ENCODE measurements around the gene TSPAN10.

DNA sequence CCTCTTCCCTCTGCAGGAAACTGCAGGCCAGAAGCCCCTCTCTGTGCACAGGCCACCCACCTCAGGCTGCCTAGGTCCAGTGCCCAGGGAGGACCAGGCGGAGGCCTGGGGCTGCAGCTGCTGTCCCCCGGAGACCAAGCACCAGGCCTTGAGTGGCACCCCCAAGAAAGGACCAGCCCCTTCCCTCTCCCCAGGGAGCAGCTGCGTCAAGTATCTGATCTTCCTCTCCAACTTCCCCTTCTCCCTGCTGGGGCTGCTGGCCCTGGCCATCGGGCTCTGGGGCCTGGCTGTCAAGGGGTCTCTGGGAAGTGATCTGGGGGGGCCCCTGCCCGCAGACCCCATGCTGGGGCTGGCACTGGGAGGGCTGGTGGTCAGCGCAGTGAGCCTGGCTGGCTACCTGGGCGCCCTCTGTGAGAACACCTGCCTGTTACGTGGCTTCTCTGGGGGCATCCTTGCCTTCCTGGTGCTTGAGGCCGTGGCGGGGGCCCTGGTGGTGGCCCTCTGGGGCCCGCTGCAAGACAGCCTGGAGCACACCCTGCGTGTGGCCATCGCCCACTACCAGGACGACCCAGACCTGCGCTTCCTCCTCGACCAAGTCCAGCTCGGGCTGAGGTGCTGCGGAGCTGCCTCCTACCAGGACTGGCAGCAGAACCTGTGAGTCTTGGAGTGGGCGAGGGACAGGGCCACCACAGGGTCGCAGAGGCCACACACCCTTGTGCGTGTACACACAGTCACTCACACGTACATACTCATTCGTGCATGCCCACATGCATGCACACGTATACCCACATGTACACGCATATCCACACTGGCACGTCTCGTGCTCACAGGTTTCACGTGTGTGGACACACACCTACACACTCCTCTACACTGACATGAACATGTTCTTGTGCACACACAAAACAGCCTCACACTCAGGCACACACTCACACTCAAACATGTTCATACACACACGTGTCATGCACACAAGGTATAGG is 8.3 kb downstream of the TSPAN10 start:
- TF ChIP-seq EZH2phosphoT487 (IDR thresholded peaks at IDR 0.05; ENCODE audit: insufficient read depth, low read depth) (no peak), EZH2 (IDR thresholded peaks at IDR 0.05; ENCODE audit: insufficient read depth, poor library complexity, severe bottlenecking) (no peak)

Measured in GM23248 (cell line).